ENCODE data around the gene LACTB. TPM values are rescaled to one million over a fixed set of nuclear protein-coding genes. Genes with fewer than 3 reads are reported as not detected.

The LACTB gene
- total and polyA plus RNA-seq, 10 donors, result 11.7 to 39.6 (median 25.8) TPM

- Histone ChIP-seq H3K27ac (peak overlapping the region in 2 of 8 donors; percentile 33 to 72), H3K36me3 (peaks cover 0 to 4% (median 0%) of the 10 kb centered on the region in 6 donors), H3K4me3 (no peak overlapping the region), H3K9me3 (no peaks in the 10 kb centered on the region), H3K4me1 (peaks cover 0 to 24% (median 7%) of the 10 kb centered on the region in 6 donors), H3K27me3 (replicated peaks in 1 of 7) (peaks cover 0 to 23% (median 0%) of the 10 kb centered on the region in 7 donors)
- intact Hi-C loops (cut with DNase I; ENCODE audit: low total_unique reads), result no loop called here
- DNase-seq, result no peak
- WGBS, 5 donors, result 80 to 87% (median 81%) methylated on average over 4 of the region's 4 CpGs
- no peak for TF ChIP-seq POLR2AphosphoS5 (IDR thresholded peaks at IDR 0.05)
- no peak for TF ChIP-seq CTCF (IDR thresholded peaks at IDR 0.05 in 8 of 11, conservative IDR thresholded peaks at IDR 0.05 in 3 of 11)
- no peak for TF ChIP-seq POLR2A (IDR thresholded peaks at IDR 0.05)
These were observed 45.0 kb upstream of the LACTB start for GRCh38 chr15:63076714-63077046.

- Histone ChIP-seq H3K27me3 (replicated peaks in 1 of 7) (peaks cover 0 to 23% (median 0%) of the 10 kb centered on the region in 7 donors), H3K27ac (no peak overlapping the region), H3K4me3 (no peak overlapping the region), H3K9me3 (no peaks in the 10 kb centered on the region), H3K4me1 (peaks cover 0 to 24% (median 7%) of the 10 kb centered on the region in 6 donors), H3K36me3 (no peaks in the 10 kb centered on the region)
- TF ChIP-seq POLR2AphosphoS5 (IDR thresholded peaks at IDR 0.05) (no peak), POLR2A (IDR thresholded peaks at IDR 0.05) (no peak), CTCF (IDR thresholded peaks at IDR 0.05 in 8 of 11, conservative IDR thresholded peaks at IDR 0.05 in 3 of 11) (no peak)
- no peak for DNase-seq
- intact Hi-C loops (cut with DNase I; ENCODE audit: low total_unique reads), result no loop called here
- 75 to 93% (median 89%) methylated on average over 6 of the region's 6 CpGs for WGBS, 5 donors
These were observed 43.7 kb upstream of the LACTB start for GRCh38 chr15:63077952-63078351.

GRCh38 chr15:63079947-63080626, 41.6 kb upstream of the LACTB start:
- DNase-seq, result no peak
- H3K9me3 ChIP-seq, result no peaks in the 10 kb centered on the region
- peaks cover 0 to 24% (median 7%) of the 10 kb centered on the region in 6 donors for H3K4me1 ChIP-seq
- H3K27ac ChIP-seq, result no peak overlapping the region
- H3K4me3 ChIP-seq, result no peak overlapping the region
- TF ChIP-seq POLR2A (IDR thresholded peaks at IDR 0.05) (no peak), CTCF (IDR thresholded peaks at IDR 0.05 in 8 of 11, conservative IDR thresholded peaks at IDR 0.05 in 3 of 11) (no peak), POLR2AphosphoS5 (IDR thresholded peaks at IDR 0.05) (no peak)
- no peaks in the 10 kb centered on the region for H3K36me3 ChIP-seq
- intact Hi-C loops (cut with DNase I; ENCODE audit: low total_unique reads), result no loop called here
- H3K27me3 ChIP-seq (replicated peaks in 1 of 7), result peaks cover 0 to 23% (median 0%) of the 10 kb centered on the region in 7 donors
- 81 to 92% (median 90%) methylated on average over 11 to 13 of the region's 13 CpGs for WGBS, 5 donors

GRCh38 chr15:63080634-63081250, 40.9 kb upstream of the LACTB start:
- Histone ChIP-seq H3K27me3 (replicated peaks in 1 of 7) (peaks cover 0 to 23% (median 0%) of the 10 kb centered on the region in 7 donors), H3K36me3 (no peaks in the 10 kb centered on the region), H3K27ac (no peak overlapping the region), H3K4me1 (peaks cover 0 to 17% (median 6%) of the 10 kb centered on the region in 6 donors), H3K9me3 (no peaks in the 10 kb centered on the region), H3K4me3 (no peak overlapping the region)
- DNase-seq, result no peak
- TF ChIP-seq POLR2AphosphoS5 (IDR thresholded peaks at IDR 0.05) (no peak), POLR2A (IDR thresholded peaks at IDR 0.05) (no peak), CTCF (IDR thresholded peaks at IDR 0.05 in 8 of 11, conservative IDR thresholded peaks at IDR 0.05 in 3 of 11) (no peak)
- intact Hi-C loops (cut with DNase I; ENCODE audit: low total_unique reads), result no loop called here
- 88 to 93% (median 92%) methylated on average over 10 of the region's 10 CpGs for WGBS, 5 donors

Data from spleen (tissue), 11 donors.